Subcutaneous adipose tissue (tissue), 4 donors: ENCODE data around the gene SLC25A43. TPM values are rescaled to one million over a fixed set of nuclear protein-coding genes. Genes with fewer than 3 reads are reported as not detected.

ENCODE experiments used
- total RNA-seq, 4 donors: library from RNA; depleted of rRNA; stranded (reverse); fragments of >200 nt; gene quantifications; one replicate each; pipeline ENCODE4 v1.1.0, GENCODE V29; 2016
- TF ChIP-seq, protein P1 (sequence below): fragments of 450-650 bp; IDR thresholded peaks from one replicate; pipeline ENCODE4 v1.5.1; 2016; ENCODE audit warnings: low read depth, mild to moderate bottlenecking, control low read depth, antibody characterized with exemption, moderate library complexity

Gene SLC25A43
- 10 to 100 TPM; 26.9 to 34.0 (median 28.1) TPM for total RNA-seq

DNA sequence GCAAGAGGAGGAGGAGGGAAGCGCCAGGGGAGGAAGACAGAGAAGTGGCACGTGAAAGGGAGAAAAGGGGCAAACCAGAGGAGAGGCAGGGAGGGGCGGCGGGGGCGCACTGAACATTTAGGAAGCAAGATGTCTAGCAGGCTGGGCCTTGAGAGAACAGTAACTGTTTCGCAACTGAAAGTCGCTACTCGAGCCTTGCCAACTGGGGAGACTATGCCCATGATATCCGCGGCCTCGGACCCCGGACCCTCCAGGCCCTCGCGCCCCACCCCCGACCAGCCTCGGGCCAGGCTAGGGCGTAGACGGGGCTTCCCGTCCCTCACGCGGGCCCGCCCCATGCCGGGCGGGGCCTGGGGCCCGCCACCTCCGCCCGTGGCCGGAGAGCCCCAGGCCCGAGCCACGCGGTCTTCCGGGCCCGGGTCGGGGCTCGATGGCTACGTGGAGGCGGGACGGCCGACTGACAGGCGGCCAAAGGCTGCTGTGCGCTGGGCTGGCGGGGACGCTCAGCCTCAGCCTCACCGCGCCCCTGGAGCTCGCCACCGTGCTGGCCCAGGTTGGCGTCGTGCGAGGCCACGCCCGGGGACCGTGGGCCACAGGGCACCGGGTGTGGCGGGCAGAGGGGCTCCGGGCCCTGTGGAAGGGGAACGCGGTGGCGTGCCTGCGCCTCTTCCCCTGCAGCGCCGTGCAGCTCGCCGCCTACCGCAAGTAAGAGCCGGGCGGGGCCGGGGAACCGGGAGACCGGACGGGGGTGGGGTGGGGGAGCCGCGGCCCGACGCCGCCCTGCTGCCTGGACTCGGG is at the start of gene SLC25A43:
SLC25A43 (plus strand) TSS at position 363 of the 798 bp plus-strand sequence; CDS start at position 431, 68 bp downstream.
- TF ChIP-seq, protein P1, sequence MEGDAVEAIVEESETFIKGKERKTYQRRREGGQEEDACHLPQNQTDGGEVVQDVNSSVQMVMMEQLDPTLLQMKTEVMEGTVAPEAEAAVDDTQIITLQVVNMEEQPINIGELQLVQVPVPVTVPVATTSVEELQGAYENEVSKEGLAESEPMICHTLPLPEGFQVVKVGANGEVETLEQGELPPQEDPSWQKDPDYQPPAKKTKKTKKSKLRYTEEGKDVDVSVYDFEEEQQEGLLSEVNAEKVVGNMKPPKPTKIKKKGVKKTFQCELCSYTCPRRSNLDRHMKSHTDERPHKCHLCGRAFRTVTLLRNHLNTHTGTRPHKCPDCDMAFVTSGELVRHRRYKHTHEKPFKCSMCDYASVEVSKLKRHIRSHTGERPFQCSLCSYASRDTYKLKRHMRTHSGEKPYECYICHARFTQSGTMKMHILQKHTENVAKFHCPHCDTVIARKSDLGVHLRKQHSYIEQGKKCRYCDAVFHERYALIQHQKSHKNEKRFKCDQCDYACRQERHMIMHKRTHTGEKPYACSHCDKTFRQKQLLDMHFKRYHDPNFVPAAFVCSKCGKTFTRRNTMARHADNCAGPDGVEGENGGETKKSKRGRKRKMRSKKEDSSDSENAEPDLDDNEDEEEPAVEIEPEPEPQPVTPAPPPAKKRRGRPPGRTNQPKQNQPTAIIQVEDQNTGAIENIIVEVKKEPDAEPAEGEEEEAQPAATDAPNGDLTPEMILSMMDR: no peak

DNA sequence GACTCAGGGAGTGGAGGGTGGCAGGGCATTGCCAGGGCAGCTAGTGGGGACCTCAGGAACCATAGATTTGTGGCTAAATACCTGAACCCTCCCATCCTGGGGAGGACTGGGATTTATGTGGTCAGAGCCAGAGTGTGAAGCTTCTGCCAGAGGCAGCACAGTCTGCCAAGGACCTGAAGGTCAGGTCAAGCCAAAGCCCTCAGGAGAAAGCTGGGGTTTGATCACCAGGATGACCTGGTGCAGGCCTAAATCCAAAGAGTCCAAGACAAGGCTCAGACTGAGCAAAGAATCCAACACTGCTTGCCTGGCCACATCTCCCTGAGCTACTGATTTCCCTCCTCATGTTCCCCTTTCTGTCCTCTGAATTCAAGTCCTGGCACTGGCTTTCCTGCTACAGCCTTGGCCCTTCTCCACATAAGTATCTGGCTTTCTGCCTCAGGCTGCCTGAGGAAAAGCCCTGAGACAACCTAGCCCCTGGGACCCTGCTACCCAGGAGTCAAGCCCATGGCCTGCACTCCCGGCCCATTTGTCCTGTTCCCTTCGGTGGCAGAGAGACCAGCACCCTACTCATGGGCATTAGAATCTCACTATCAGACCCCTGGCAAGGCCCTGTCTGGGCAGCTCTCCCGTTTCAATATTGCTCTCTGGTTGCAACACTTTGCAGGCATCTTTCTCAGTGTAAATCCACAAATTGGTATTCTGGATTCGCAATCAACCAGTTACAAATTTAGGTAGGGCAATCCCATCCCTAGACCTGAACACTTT is 39.3 kb upstream of the SLC25A43 start:
- TF ChIP-seq, protein P1: no peak

DNA sequence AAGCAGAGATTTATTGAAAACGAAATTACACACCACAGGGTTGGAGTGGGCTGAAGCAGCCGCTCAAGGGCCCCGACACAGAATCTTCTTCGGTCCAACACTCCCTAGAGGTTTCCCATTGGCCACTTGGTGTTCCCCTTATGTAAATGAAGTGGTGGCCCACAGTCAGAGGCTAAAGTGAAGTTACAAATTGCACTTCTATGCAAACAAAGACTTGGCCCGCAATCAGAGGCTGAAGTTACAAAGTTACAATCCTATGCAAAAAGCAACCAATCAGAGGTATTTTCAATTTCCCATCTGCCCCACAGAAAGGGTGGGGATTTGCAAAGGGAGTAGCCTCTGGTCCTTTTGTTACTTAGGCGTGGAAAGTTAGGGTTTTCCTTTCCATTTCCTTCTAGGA is 35.7 kb upstream of the SLC25A43 start:
- TF ChIP-seq, protein P1: no peak

DNA sequence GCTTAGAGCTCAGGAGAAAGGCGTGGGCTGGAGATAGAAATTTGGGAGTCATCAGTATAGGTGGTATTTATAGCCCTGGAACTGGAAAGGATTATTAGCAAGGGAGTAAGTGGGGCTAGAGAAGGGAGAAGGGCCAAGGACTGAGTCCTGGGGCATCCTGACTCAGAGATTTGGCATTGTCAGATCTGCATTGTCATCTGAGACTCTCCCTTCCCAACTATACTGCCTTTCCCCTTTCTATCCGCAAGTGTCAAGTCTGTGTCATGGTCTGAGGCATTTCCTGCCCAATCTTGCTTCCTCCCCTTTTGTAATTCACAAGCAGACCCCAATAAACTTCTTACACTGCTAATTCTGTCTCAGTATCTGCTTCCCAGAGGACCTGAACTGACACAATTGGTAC is 24.4 kb upstream of the SLC25A43 start:
- TF ChIP-seq, protein P1: no peak

DNA sequence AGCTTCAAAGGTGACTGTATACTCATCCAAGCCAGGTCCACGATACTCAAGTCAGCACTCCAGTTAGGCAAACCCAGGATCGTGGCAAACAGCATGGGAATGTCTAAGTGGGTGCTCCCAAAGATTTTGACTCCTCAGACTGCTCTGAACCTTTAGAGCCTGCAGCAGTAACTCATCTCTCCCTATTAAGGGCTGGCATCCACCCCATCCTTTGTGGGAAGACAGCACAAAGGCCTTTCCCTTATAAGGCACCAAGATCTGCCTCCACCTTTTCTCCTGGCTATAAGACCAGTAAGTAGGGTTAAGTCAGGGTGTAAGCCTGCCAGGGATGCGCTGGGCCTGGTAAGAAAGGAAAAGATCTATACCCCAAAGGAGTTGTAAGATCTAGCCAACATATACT is 23.6 kb upstream of the SLC25A43 start:
- TF ChIP-seq, protein P1: no peak

DNA sequence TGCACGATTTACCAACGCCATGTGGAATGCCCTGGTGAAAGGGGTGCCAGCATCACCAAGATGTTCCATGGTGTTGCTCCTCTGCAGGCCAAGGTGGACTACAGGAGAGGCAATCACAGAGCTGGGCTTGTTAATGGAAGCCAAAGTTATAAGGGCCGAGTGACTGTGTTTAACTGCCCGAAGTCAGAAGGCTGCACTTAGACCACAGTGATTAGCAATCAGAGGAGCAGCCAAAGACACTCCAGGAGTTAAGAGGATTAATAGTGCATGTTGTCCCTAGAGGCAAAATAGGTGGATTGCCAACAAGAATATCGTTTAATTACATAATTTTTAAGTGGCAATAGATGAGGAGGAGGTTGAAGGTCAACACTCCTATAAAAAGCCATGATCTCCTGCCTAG is 22.8 kb upstream of the SLC25A43 start:
- TF ChIP-seq, protein P1: no peak

DNA sequence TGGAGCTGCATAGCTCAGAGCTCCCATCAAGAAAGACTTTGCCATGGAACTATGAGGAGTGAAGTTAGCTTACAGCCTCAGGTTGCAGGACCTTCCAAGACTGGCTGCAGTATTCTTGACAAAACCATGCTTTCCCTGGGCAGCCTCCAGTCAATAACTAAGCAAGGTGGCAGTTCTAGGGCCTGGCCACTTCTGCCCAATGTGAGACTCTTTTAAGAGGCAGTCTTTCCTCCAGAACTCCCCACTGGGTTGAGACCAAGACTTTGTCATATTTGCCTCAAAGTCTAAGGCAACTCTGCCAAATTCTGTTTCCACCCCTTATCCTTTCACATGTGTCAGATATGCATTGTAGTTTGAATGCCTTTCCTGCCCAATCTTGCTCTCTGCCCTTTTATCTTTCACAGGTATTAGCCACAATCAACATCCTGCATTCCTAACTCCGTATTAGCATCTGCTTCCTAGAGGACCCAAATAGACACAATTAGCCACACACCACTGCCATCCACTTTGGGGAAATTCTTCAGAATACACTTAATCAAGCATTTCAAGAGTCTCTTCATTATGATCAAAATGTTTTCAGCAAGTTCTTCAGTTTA is 17.7 kb upstream of the SLC25A43 start:
- TF ChIP-seq, protein P1: no peak
